ENCODE data around the gene MAP3K10.

DNA sequence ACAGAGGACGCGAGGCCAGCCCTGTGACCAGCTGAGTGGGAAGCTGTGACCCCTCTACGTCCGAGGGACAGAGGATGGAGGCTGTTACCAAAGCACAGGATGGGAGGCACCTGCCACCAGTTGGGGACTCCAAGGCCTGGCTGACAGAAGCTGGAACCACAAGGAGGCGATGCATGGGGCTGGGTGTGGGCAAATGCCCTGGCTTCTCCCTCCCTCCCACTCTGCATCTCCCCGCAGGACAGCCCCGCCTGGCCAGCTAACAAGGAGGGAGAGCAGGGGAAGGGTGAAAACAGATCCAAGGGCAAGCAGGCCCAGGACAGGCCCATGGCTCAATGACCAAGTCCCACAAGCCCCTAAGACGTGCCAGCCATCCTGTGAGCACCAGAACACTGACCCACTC, 65.3 kb downstream of the MAP3K10 start:
- TF ChIP-seq ZNF253 (CRISPR knock-in tag; conservative IDR thresholded peaks at IDR 0.05): no peak
- no peak for TF ChIP-seq TEAD2 (tag; IDR thresholded peaks at IDR 0.05)
- TF ChIP-seq ZNF263 (CRISPR knock-in tag; IDR thresholded peaks at IDR 0.05; ENCODE audit: borderline replicate concordance): no peak
- no peak for TF ChIP-seq SRF (CRISPR knock-in tag; IDR thresholded peaks at IDR 0.05)
- TF ChIP-seq RFX5 (IDR thresholded peaks at IDR 0.05; ENCODE audit: low read depth, low read length): no peak
- TF ChIP-seq FOXM1 (IDR thresholded peaks at IDR 0.05; ENCODE audit: low read depth): no peak
- no peak for TF ChIP-seq FOXM1 (CRISPR knock-in tag; IDR thresholded peaks at IDR 0.05; ENCODE audit: low read depth)
- no peak for TF ChIP-seq POLR2A (conservative IDR thresholded peaks at IDR 0.05)
- TF ChIP-seq MXI1 (IDR thresholded peaks at IDR 0.05; ENCODE audit: low read depth, low read length): no peak
- no peak for TF ChIP-seq SAFB2 (IDR thresholded peaks at IDR 0.05; ENCODE audit: borderline replicate concordance, low read depth, low read length, severe bottlenecking)
- TF ChIP-seq, protein P1, sequence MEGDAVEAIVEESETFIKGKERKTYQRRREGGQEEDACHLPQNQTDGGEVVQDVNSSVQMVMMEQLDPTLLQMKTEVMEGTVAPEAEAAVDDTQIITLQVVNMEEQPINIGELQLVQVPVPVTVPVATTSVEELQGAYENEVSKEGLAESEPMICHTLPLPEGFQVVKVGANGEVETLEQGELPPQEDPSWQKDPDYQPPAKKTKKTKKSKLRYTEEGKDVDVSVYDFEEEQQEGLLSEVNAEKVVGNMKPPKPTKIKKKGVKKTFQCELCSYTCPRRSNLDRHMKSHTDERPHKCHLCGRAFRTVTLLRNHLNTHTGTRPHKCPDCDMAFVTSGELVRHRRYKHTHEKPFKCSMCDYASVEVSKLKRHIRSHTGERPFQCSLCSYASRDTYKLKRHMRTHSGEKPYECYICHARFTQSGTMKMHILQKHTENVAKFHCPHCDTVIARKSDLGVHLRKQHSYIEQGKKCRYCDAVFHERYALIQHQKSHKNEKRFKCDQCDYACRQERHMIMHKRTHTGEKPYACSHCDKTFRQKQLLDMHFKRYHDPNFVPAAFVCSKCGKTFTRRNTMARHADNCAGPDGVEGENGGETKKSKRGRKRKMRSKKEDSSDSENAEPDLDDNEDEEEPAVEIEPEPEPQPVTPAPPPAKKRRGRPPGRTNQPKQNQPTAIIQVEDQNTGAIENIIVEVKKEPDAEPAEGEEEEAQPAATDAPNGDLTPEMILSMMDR (IDR thresholded peaks at IDR 0.05 in 2 of 3, conservative IDR thresholded peaks at IDR 0.05 in 1 of 3; ENCODE audit: insufficient read depth in 2 of 3, low read depth in 1 of 3, low read length in 3 of 3): no peak
- TF ChIP-seq YY1 (IDR thresholded peaks at IDR 0.05; ENCODE audit: borderline replicate concordance in 1 of 3, control insufficient read depth in 1 of 3, extremely low read depth in 1 of 3, insufficient read depth in 3 of 3, insufficient read length in 1 of 3, insufficient replicate concordance in 2 of 3, low read depth in 1 of 3, low read length in 2 of 3): no peak

All from K562 (cell line).